ENCODE results near the gene C6orf163. TPM values are rescaled to one million over a fixed set of nuclear protein-coding genes. Genes with fewer than 3 reads are reported as not detected.

The C6orf163 gene
- total RNA-seq, 1 experiment from 2014 or later, result 0.12 TPM

- no peak for DNase-seq (ENCODE audit: low spot score)
Observed at GRCh38 chr6:87356181-87356580, 11.6 kb downstream of the C6orf163 start.

GRCh38 chr6:87357479-87358196 lies 13.0 kb downstream of the C6orf163 start:
- DNase-seq (ENCODE audit: low spot score), result no peak

- no peak for DNase-seq (ENCODE audit: low spot score)
Observed at GRCh38 chr6:87364602-87365252, 20.1 kb downstream of the C6orf163 start.

- DNase-seq (ENCODE audit: low spot score), result no peak
Observed at GRCh38 chr6:87366072-87366827, 21.6 kb downstream of the C6orf163 start.

- no peak for DNase-seq (ENCODE audit: low spot score)
Observed at GRCh38 chr6:87366899-87367298, 22.3 kb downstream of the C6orf163 start.

- DNase-seq (ENCODE audit: low spot score), result no peak
Observed at GRCh38 chr6:87373377-87373776, 28.8 kb downstream of the C6orf163 start.

GRCh38 chr6:87375315-87375714 lies 30.7 kb downstream of the C6orf163 start:
- no peak for DNase-seq (ENCODE audit: low spot score)

GRCh38 chr6:87376643-87377042 lies 32.0 kb downstream of the C6orf163 start:
- DNase-seq (ENCODE audit: low spot score), result no peak

- no peak for DNase-seq (ENCODE audit: low spot score)
Observed at GRCh38 chr6:87378947-87379346, 34.3 kb downstream of the C6orf163 start.

- DNase-seq (ENCODE audit: low spot score), result no peak
Observed at GRCh38 chr6:87382861-87383260, 38.2 kb downstream of the C6orf163 start.

- DNase-seq (ENCODE audit: low spot score), result no peak
Observed at GRCh38 chr6:87384038-87384437, 39.4 kb downstream of the C6orf163 start.

- no peak for DNase-seq (ENCODE audit: low spot score)
Observed at GRCh38 chr6:87384449-87384848, 39.8 kb downstream of the C6orf163 start.

- DNase-seq (ENCODE audit: low spot score), result peak; percentile 7
Observed at GRCh38 chr6:87391334-87391733, 46.7 kb downstream of the C6orf163 start.

- peak; percentile 41 for DNase-seq (ENCODE audit: low spot score)
Observed at GRCh38 chr6:87393026-87393622, 48.5 kb downstream of the C6orf163 start.

- DNase-seq (ENCODE audit: low spot score), result no peak
Observed at GRCh38 chr6:87395431-87395830, 50.8 kb downstream of the C6orf163 start.

- no peak for DNase-seq (ENCODE audit: low spot score)
Observed at GRCh38 chr6:87396595-87397392, 52.2 kb downstream of the C6orf163 start.

- DNase-seq (ENCODE audit: low spot score), result no peak
Observed at GRCh38 chr6:87397656-87398055, 53.0 kb downstream of the C6orf163 start.

GRCh38 chr6:87401832-87402231 lies 57.2 kb downstream of the C6orf163 start:
- DNase-seq (ENCODE audit: low spot score), result no peak

- DNase-seq (ENCODE audit: low spot score), result peak; percentile 19
Observed at GRCh38 chr6:87407561-87407900, 62.9 kb downstream of the C6orf163 start.

GRCh38 chr6:87407901-87408720 lies 63.5 kb downstream of the C6orf163 start, which contains the start of gene CFAP206:
CFAP206 (plus strand) TSS chr6:87407972; CDS start chr6:87409840, 1,868 bp downstream.
- peak; percentile 77 for DNase-seq (ENCODE audit: low spot score)
